MV-4-11 (cell line): ENCODE results near the gene EPHA7.

Experiments
- DNase-seq: peaks from one replicate; lab custom pipeline; 2025; lab: John Stamatoyannopoulos, UW

EPHA7 gene

GRCh38 chr6:93419304-93420162, at the start of gene EPHA7:
TSS of gene EPHA7 (minus strand) at chr6:93419559. CDS start at chr6:93419341, 218 bp downstream.
- peak; percentile 42 for DNase-seq

GRCh38 chr6:93468291-93468690, 48.9 kb upstream of the EPHA7 start:
- peak; percentile 42 for DNase-seq

- DNase-seq = no peak
Observed at GRCh38 chr6:93454533-93454932, 35.2 kb upstream of the EPHA7 start.

GRCh38 chr6:93453956-93454355, 34.6 kb upstream of the EPHA7 start:
- peak; percentile 50 for DNase-seq

- no peak for DNase-seq
Observed at GRCh38 chr6:93447874-93448273, 28.5 kb upstream of the EPHA7 start.

GRCh38 chr6:93437491-93437890, 18.1 kb upstream of the EPHA7 start:
- DNase-seq = no peak

- DNase-seq = no peak
Observed at GRCh38 chr6:93433592-93433991, 14.2 kb upstream of the EPHA7 start.

- DNase-seq = no peak
Observed at GRCh38 chr6:93424303-93425064, 5.1 kb upstream of the EPHA7 start.

GRCh38 chr6:93423542-93423941, 4.2 kb upstream of the EPHA7 start:
- peak; percentile 43 for DNase-seq

GRCh38 chr6:93420163-93420795, 920 bp upstream of the EPHA7 start:
- no peak for DNase-seq

- DNase-seq = no peak
Observed at GRCh38 chr6:93418408-93419303, 703 bp downstream of the EPHA7 start.

GRCh38 chr6:93418033-93418407, 1.3 kb downstream of the EPHA7 start:
- no peak for DNase-seq

- DNase-seq = no peak
Observed at GRCh38 chr6:93417421-93418013, 1.8 kb downstream of the EPHA7 start.

GRCh38 chr6:93416571-93417420, 2.6 kb downstream of the EPHA7 start:
- DNase-seq = no peak

GRCh38 chr6:93413190-93413589, 6.2 kb downstream of the EPHA7 start:
- DNase-seq = no peak

- DNase-seq = no peak
Observed at GRCh38 chr6:93412452-93412851, 6.9 kb downstream of the EPHA7 start.

GRCh38 chr6:93407186-93407585, 12.2 kb downstream of the EPHA7 start:
- no peak for DNase-seq

- no peak for DNase-seq
Observed at GRCh38 chr6:93403390-93403789, 16.0 kb downstream of the EPHA7 start.

- no peak for DNase-seq
Observed at GRCh38 chr6:93398723-93399122, 20.6 kb downstream of the EPHA7 start.

- no peak for DNase-seq
Observed at GRCh38 chr6:93394471-93394870, 24.9 kb downstream of the EPHA7 start.
